Sigmoid colon (tissue), 7 donors: ENCODE data around the gene RAPGEF3. TPM values are rescaled to one million over a fixed set of nuclear protein-coding genes. Genes with fewer than 3 reads are reported as not detected.

ENCODE experiments used
- DNase-seq: peaks from one replicate; pipeline ENCODE4 v3.0.0-alpha.2; 2019
- H3K27ac ChIP-seq, 4 donors: fragments of 200-600 bp; sonication (generic); one replicate each; pipeline ENCODE4 v1.5.1; 2016 to 2019; ENCODE audit warnings: mild to moderate bottlenecking in 1 of 4
- H3K27me3 ChIP-seq, 3 donors: fragments of 200-600 bp; sonication (generic); one replicate each; pipeline ENCODE4 v1.5.1; 2019; ENCODE audit warnings: mild to moderate bottlenecking in 1 of 3
- H3K36me3 ChIP-seq, 4 donors: fragments of 200-600 bp; sonication (generic); one replicate each; pipeline ENCODE4 v1.5.1; 2016 to 2019
- H3K4me1 ChIP-seq, 4 donors: fragments of 200-600 bp; sonication (generic); one replicate each; pipeline ENCODE4 v1.5.1; 2017 to 2019
- H3K4me3 ChIP-seq, 4 donors: fragments of 200-600 bp; sonication (generic); one replicate each; pipeline ENCODE4 v1.5.1; 2017 to 2019; ENCODE audit warnings: mild to moderate bottlenecking in 2 of 4, moderate library complexity in 1 of 4
- H3K9me3 ChIP-seq, 4 donors: fragments of 200-600 bp in 3 of 4; sonication (generic) in 3 of 4; one replicate each; pipeline versions ENCODE4 v1.5.1 to v1.6.1; 2013 to 2019
- CTCF ChIP-seq, 4 experiments: fragments of 450-650 bp in 3 of 4; fragments of 200-600 bp in 1 of 4; IDR thresholded peaks; one replicate each; pipeline ENCODE4 v1.5.1; 2016 to 2019; ENCODE audit warnings: antibody characterized with exemption in 4 of 4, mild to moderate bottlenecking in 3 of 4, moderate library complexity in 2 of 4
- EP300 ChIP-seq, 4 donors: sonication (generic); formaldehyde crosslinking; IDR thresholded peaks; one replicate each; pipeline ENCODE4 v1.6.1; 2017; ENCODE audit warnings: antibody characterized with exemption in 4 of 4
- POLR2A ChIP-seq, 2 donors: fragments of 450-650 bp; IDR thresholded peaks; one replicate each; pipeline ENCODE4 v1.6.1; 2016; ENCODE audit warnings: antibody characterized with exemption in 2 of 2, mild to moderate bottlenecking in 2 of 2, moderate library complexity in 2 of 2
- POLR2AphosphoS5 ChIP-seq, 4 donors: sonication (generic); formaldehyde crosslinking; IDR thresholded peaks; one replicate each; pipeline ENCODE4 v1.6.1; 2017; ENCODE audit warnings: antibody characterized with exemption in 4 of 4
- WGBS, 2 donors: extraction: QIAGEN DNeasy Blood & Tissue Kit; methylation state at CpG; one replicate each; pipeline ENCODE4 v1.1.7; 2013; 5-methylcytosine and 5-hydroxymethylcytosine counted together
- intact Hi-C: fragments of 100-400 bp; cut with DNase I; formaldehyde crosslinking; loops from one replicate; pipeline ENCODE4 v1.15.1; 2023
- polyA plus RNA-seq, 3 donors: library from polyadenylated mRNA; stranded (reverse); fragments of 200-250 nt; gene quantifications; one replicate each; pipeline ENCODE4 v1.2.3, GENCODE V29; 2013
- total RNA-seq, 4 donors: library from RNA; depleted of rRNA; stranded (reverse); fragments of >200 nt; gene quantifications; one replicate each; pipeline ENCODE4 v1.1.0, GENCODE V29; 2016
- donor health status: healthy with polysubstance abuse.
- donor health status: Bipolar disorder and iron deficiency.
- donor health status: healthy.

RAPGEF3 gene
- total and polyA plus RNA-seq, 7 donors: 3.9 to 36.8 (median 14.6) TPM

GRCh38 chr12:47710278-47710677, 48.4 kb downstream of the RAPGEF3 start:
- no peak overlapping the region for H3K4me3 ChIP-seq
- H3K27me3 ChIP-seq: no peaks in the 10 kb centered on the region
- no peaks in the 10 kb centered on the region for H3K9me3 ChIP-seq
- no peak overlapping the region for H3K27ac ChIP-seq
- no peak for TF ChIP-seq CTCF (IDR thresholded peaks at IDR 0.05)
- TF ChIP-seq POLR2A (IDR thresholded peaks at IDR 0.05): no peak
- no peak for TF ChIP-seq EP300 (IDR thresholded peaks at IDR 0.05)
- no peak for TF ChIP-seq POLR2AphosphoS5 (IDR thresholded peaks at IDR 0.05)
- DNase-seq: no peak
- H3K36me3 ChIP-seq: no peaks in the 10 kb centered on the region
- intact Hi-C loops: no loop called here
- H3K4me1 ChIP-seq: peaks cover 0 to 22% (median 10%) of the 10 kb centered on the region in 4 donors

DNA sequence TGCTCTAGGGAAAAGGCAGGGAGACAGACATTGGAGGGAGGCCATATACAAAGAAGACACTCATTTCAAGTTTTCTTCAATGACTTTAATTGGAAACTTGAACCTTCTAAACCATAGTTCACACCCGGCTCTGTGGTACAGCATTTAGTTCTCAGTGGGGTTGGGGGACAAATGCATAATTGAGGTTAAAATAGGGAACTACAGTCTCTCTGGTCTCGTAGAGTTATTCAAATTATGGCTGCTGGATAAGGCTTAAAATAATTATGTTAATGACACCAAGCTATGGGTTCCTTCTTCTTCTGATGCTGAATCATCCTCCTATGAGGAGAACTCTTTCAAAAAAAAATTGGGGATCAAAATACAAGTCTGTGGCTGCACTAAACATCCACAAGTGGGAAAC, 49.0 kb downstream of the RAPGEF3 start:
- WGBS, 2 donors: 65 to 89% methylated on average over 2 of the region's 2 CpGs
- intact Hi-C loops: no loop called here

GRCh38 chr12:47709237-47709636, 49.4 kb downstream of the RAPGEF3 start:
- 77 to 87% methylated on average over 4 of the region's 4 CpGs for WGBS, 2 donors
- intact Hi-C loops: no loop called here
- Histone ChIP-seq H3K27ac (no peak overlapping the region), H3K9me3 (no peaks in the 10 kb centered on the region), H3K4me1 (peaks cover 0 to 20% (median 10%) of the 10 kb centered on the region in 4 donors), H3K36me3 (no peaks in the 10 kb centered on the region), H3K27me3 (no peaks in the 10 kb centered on the region), H3K4me3 (no peak overlapping the region)
- TF ChIP-seq POLR2A (IDR thresholded peaks at IDR 0.05) (no peak), POLR2AphosphoS5 (IDR thresholded peaks at IDR 0.05) (no peak), CTCF (IDR thresholded peaks at IDR 0.05) (no peak), EP300 (IDR thresholded peaks at IDR 0.05) (no peak)
- DNase-seq: no peak

More for the DNA sequence above, 49.0 kb downstream of the RAPGEF3 start:
- H3K4me3 ChIP-seq: no peak overlapping the region
- no peak for DNase-seq
- peaks cover 0 to 20% (median 10%) of the 10 kb centered on the region in 4 donors for H3K4me1 ChIP-seq
- TF ChIP-seq CTCF (IDR thresholded peaks at IDR 0.05) (no peak), POLR2A (IDR thresholded peaks at IDR 0.05) (no peak), EP300 (IDR thresholded peaks at IDR 0.05) (no peak), POLR2AphosphoS5 (IDR thresholded peaks at IDR 0.05) (no peak)
- H3K27ac ChIP-seq: no peak overlapping the region
- no peaks in the 10 kb centered on the region for H3K36me3 ChIP-seq
- H3K27me3 ChIP-seq: no peaks in the 10 kb centered on the region
- no peaks in the 10 kb centered on the region for H3K9me3 ChIP-seq

- Histone ChIP-seq H3K27me3 (no peaks in the 10 kb centered on the region), H3K9me3 (no peaks in the 10 kb centered on the region), H3K4me3 (no peak overlapping the region), H3K4me1 (peaks cover 0 to 31% (median 13%) of the 10 kb centered on the region in 4 donors), H3K27ac (no peak overlapping the region), H3K36me3 (no peaks in the 10 kb centered on the region)
- no peak for DNase-seq
- intact Hi-C loops: no loop called here
- TF ChIP-seq EP300 (IDR thresholded peaks at IDR 0.05): no peak
- TF ChIP-seq POLR2A (IDR thresholded peaks at IDR 0.05): no peak
- TF ChIP-seq POLR2AphosphoS5 (IDR thresholded peaks at IDR 0.05): no peak
- no peak for TF ChIP-seq CTCF (IDR thresholded peaks at IDR 0.05)
- 48 to 58% methylated on average over 5 of the region's 5 CpGs for WGBS, 2 donors
These were observed 50.7 kb downstream of the RAPGEF3 start for GRCh38 chr12:47707905-47708543.

DNA sequence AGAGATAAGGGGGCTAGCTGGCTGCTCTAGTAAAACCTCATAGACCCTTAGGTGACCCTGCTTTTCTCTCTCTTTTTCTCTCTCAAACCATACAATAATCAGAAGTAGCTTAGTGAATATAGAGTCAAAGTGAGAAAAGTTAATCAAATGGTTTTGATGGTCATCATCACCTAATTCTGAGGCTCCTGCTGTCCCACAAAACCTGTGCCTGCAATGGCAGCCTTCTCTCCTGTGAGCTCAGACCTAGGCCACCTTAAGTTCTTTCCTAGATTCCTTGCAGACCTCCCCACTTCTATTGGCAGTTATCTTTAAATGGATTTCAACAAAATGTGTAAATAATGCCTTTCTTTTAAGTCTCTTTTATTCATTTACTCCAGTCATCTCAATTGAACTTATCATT, 51.3 kb downstream of the RAPGEF3 start:
- Histone ChIP-seq H3K27ac (no peak overlapping the region), H3K36me3 (no peaks in the 10 kb centered on the region), H3K9me3 (no peaks in the 10 kb centered on the region), H3K4me3 (no peak overlapping the region), H3K27me3 (no peaks in the 10 kb centered on the region), H3K4me1 (peaks cover 0 to 31% (median 13%) of the 10 kb centered on the region in 4 donors)
- intact Hi-C loops: no loop called here
- TF ChIP-seq EP300 (IDR thresholded peaks at IDR 0.05): no peak
- no peak for TF ChIP-seq CTCF (IDR thresholded peaks at IDR 0.05)
- no peak for TF ChIP-seq POLR2AphosphoS5 (IDR thresholded peaks at IDR 0.05)
- TF ChIP-seq POLR2A (IDR thresholded peaks at IDR 0.05): no peak
- DNase-seq: no peak
